ENCODE results near the gene RUNX2. TPM values are rescaled to one million over a fixed set of nuclear protein-coding genes. Genes with fewer than 3 reads are reported as not detected.

The RUNX2 gene
- total RNA-seq, 2 donors from 2014 or later = 30.8 to 33.7 TPM

- no peak for ATAC-seq (replicated peaks)
- Mint-ChIP-seq H3K4me1 (peaks cover 80% of the 10 kb centered on the region), H3K4me3 (peak overlapping the region; percentile 46), H3K9me3 (peaks cover 3% of the 10 kb centered on the region), H3K27me3 (no peaks in the 10 kb centered on the region), H3K27ac (peak overlapping the region; percentile 81), H3K36me3 (ENCODE audit: low read depth) (no peaks in the 10 kb centered on the region)
Measured at GRCh38 chr6:45590696-45591184, 262.6 kb downstream of the RUNX2 start.

DNA sequence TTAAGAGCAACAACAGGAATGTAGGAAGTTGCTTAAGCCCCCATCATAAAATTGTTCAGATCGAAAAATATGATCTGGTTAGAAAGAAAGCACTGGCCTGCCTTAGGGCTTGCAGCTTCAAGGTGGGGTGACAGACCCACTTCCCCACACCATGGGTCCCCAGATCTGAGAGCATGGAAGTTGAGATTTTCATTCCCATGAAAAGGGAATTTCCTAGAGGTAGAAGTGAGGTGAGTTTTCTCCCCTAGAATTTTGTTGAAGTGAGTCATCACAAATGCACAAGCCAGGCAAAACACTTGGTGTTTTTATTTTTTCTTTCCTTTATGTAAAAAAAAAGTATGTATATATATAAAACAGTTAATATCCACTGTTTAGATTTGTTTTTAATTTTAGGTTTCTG lies 263.2 kb downstream of the RUNX2 start:
- peak overlapping the region; percentile 46 for H3K4me3 Mint-ChIP-seq
- H3K27me3 Mint-ChIP-seq = no peaks in the 10 kb centered on the region

DNA sequence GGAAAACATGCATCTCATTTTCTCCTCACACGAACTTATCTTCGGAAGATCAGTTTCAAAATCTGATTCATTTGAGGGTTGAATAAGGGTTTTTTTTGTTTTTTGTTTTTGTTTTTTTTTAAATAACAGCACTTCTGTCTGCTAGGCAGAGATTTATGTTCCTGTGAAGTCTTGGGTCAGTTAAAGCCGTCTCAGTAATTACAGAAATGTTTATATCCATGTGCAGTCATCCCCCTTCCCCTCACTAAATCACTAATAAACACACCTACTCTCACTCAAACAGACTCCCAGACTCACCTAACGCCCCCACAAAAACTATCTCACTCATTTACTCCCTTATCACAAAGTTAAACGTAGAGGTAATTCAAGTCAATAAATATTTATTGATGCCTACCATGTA lies 263.8 kb downstream of the RUNX2 start:
- peaks cover 3% of the 10 kb centered on the region for H3K9me3 Mint-ChIP-seq
- no peaks in the 10 kb centered on the region for H3K36me3 Mint-ChIP-seq (ENCODE audit: low read depth)
- H3K4me1 Mint-ChIP-seq = peaks cover 70% of the 10 kb centered on the region
- ATAC-seq (replicated peaks) = no peak
- no peaks in the 10 kb centered on the region for H3K27me3 Mint-ChIP-seq
- H3K27ac Mint-ChIP-seq = peak overlapping the region; percentile 72
- peak overlapping the region; percentile 46 for H3K4me3 Mint-ChIP-seq

More for the DNA sequence above, 263.2 kb downstream of the RUNX2 start:
- ATAC-seq (replicated peaks) = no peak
- Mint-ChIP-seq H3K27ac (peak overlapping the region; percentile 81), H3K9me3 (peaks cover 3% of the 10 kb centered on the region), H3K36me3 (ENCODE audit: low read depth) (no peaks in the 10 kb centered on the region), H3K4me1 (peaks cover 76% of the 10 kb centered on the region)

DNA sequence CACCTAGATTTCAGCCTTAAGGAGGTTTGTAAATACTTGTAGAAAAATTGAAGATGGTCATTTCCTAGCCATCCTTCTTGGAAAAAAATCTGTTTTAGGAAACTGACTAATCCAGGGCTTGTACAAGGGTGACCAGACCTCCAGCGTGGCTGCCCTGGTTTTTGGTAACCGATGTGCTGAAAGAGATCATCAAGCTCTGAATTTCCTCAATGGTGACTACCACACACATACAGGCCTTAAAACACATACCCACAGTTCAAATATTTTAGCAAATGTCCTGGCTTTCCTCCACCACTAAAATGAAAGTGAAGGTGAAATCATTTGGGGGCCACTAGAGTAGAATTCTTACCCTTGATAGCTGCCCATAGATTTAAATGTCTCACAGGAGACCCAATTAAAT lies 264.9 kb downstream of the RUNX2 start:
- H3K4me1 Mint-ChIP-seq = peaks cover 59% of the 10 kb centered on the region
- peak overlapping the region; percentile 46 for H3K4me3 Mint-ChIP-seq
- H3K27me3 Mint-ChIP-seq = no peaks in the 10 kb centered on the region
- H3K27ac Mint-ChIP-seq = peak overlapping the region; percentile 82
- no peak for ATAC-seq (replicated peaks)
- no peaks in the 10 kb centered on the region for H3K36me3 Mint-ChIP-seq (ENCODE audit: low read depth)
- H3K9me3 Mint-ChIP-seq = peaks cover 6% of the 10 kb centered on the region

- Mint-ChIP-seq H3K4me3 (peak overlapping the region; percentile 53), H3K36me3 (ENCODE audit: low read depth) (no peaks in the 10 kb centered on the region), H3K27me3 (no peaks in the 10 kb centered on the region), H3K4me1 (peaks cover 42% of the 10 kb centered on the region), H3K9me3 (peaks cover 14% of the 10 kb centered on the region), H3K27ac (peak overlapping the region; percentile 67)
- peak; percentile 86 for ATAC-seq (replicated peaks)
Measured at GRCh38 chr6:45595010-45595851, 267.1 kb downstream of the RUNX2 start.

- no peaks in the 10 kb centered on the region for H3K27me3 Mint-ChIP-seq
- H3K9me3 Mint-ChIP-seq = peaks cover 17% of the 10 kb centered on the region
- peaks cover 25% of the 10 kb centered on the region for H3K4me1 Mint-ChIP-seq
- no peak for ATAC-seq (replicated peaks)
- no peak overlapping the region for H3K27ac Mint-ChIP-seq
- H3K4me3 Mint-ChIP-seq = no peak overlapping the region
- no peaks in the 10 kb centered on the region for H3K36me3 Mint-ChIP-seq (ENCODE audit: low read depth)
Measured at GRCh38 chr6:45597424-45597823, 269.3 kb downstream of the RUNX2 start.

DNA sequence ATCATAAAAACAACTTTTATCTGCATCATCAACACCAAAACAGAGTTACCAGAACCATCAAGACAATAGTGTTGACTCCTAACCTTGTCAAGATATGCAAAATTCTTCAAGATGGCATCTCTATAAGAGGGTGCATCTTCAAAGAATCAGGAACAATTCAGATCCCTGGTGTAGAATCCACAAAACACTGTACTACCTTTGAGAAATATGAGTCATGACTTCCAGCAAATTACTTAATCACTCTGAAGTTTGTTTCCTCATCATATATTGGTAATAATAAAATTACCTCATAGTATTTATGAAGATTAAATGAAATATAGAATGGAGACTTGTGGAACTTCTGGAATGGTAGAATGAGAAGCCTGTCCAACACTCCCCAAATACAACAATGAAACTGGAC lies 270.9 kb downstream of the RUNX2 start:
- no peak for ATAC-seq (replicated peaks)
- Mint-ChIP-seq H3K27me3 (no peaks in the 10 kb centered on the region), H3K4me3 (no peak overlapping the region), H3K9me3 (peaks cover 14% of the 10 kb centered on the region), H3K4me1 (peaks cover 16% of the 10 kb centered on the region), H3K27ac (no peak overlapping the region), H3K36me3 (ENCODE audit: low read depth) (no peaks in the 10 kb centered on the region)

- Mint-ChIP-seq H3K9me3 (no peaks in the 10 kb centered on the region), H3K4me1 (peaks cover 20% of the 10 kb centered on the region), H3K27ac (no peak overlapping the region), H3K27me3 (no peaks in the 10 kb centered on the region), H3K4me3 (no peak overlapping the region), H3K36me3 (ENCODE audit: low read depth) (no peaks in the 10 kb centered on the region)
- ATAC-seq (replicated peaks) = no peak
Measured at GRCh38 chr6:45605971-45606370, 277.8 kb downstream of the RUNX2 start.

- ATAC-seq (replicated peaks) = no peak
- Mint-ChIP-seq H3K4me1 (peaks cover 20% of the 10 kb centered on the region), H3K36me3 (ENCODE audit: low read depth) (no peaks in the 10 kb centered on the region), H3K9me3 (no peaks in the 10 kb centered on the region), H3K27ac (no peak overlapping the region), H3K4me3 (no peak overlapping the region), H3K27me3 (no peaks in the 10 kb centered on the region)
Measured at GRCh38 chr6:45606831-45607400, 278.8 kb downstream of the RUNX2 start.

DNA sequence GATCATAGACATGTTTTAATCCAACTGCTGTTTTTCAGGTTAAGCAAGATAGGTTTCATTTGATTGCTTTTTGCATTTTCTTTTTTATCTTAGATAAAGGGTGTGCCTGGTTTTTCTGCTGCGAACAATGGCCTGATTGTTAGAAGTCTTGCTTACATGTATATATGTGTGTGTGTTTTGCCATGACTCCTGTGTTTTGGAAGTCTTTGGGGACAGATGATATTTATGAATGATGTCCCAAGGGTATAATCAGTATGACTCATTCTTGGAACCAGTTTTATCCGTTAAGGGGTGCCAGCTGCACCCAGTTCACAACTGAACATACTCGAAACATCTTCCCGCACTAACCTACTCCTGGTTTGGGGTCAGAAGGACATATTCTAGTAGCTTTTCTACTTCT lies 279.7 kb downstream of the RUNX2 start:
- Mint-ChIP-seq H3K4me1 (peaks cover 20% of the 10 kb centered on the region), H3K4me3 (peak overlapping the region; percentile 51), H3K9me3 (no peaks in the 10 kb centered on the region)

GRCh38 chr6:45608252-45608913 lies 280.3 kb downstream of the RUNX2 start:
- Mint-ChIP-seq H3K9me3 (no peaks in the 10 kb centered on the region), H3K4me3 (peak overlapping the region; percentile 51), H3K4me1 (peaks cover 20% of the 10 kb centered on the region), H3K27ac (peak overlapping the region; percentile 66), H3K36me3 (ENCODE audit: low read depth) (no peaks in the 10 kb centered on the region), H3K27me3 (no peaks in the 10 kb centered on the region)
- peak; percentile 94 for ATAC-seq (replicated peaks)

More for the DNA sequence above, 279.7 kb downstream of the RUNX2 start:
- ATAC-seq (replicated peaks) = no peak
- no peaks in the 10 kb centered on the region for H3K27me3 Mint-ChIP-seq
- H3K36me3 Mint-ChIP-seq (ENCODE audit: low read depth) = no peaks in the 10 kb centered on the region
- H3K27ac Mint-ChIP-seq = peak overlapping the region; percentile 66

- Mint-ChIP-seq H3K4me3 (peak overlapping the region; percentile 51), H3K9me3 (no peaks in the 10 kb centered on the region)
Measured at GRCh38 chr6:45609141-45609638, 281.1 kb downstream of the RUNX2 start.

GRCh38 chr6:45610374-45610773 lies 282.2 kb downstream of the RUNX2 start:
- no peaks in the 10 kb centered on the region for H3K9me3 Mint-ChIP-seq
- H3K36me3 Mint-ChIP-seq (ENCODE audit: low read depth) = no peaks in the 10 kb centered on the region
- H3K27ac Mint-ChIP-seq = no peak overlapping the region
- peaks cover 20% of the 10 kb centered on the region for H3K4me1 Mint-ChIP-seq
- no peak overlapping the region for H3K4me3 Mint-ChIP-seq
- H3K27me3 Mint-ChIP-seq = no peaks in the 10 kb centered on the region
- no peak for ATAC-seq (replicated peaks)

More at GRCh38 chr6:45609141-45609638, 281.1 kb downstream of the RUNX2 start:
- Mint-ChIP-seq H3K27me3 (no peaks in the 10 kb centered on the region), H3K36me3 (ENCODE audit: low read depth) (no peaks in the 10 kb centered on the region), H3K4me1 (peaks cover 20% of the 10 kb centered on the region), H3K27ac (peak overlapping the region; percentile 66)
- no peak for ATAC-seq (replicated peaks)

DNA sequence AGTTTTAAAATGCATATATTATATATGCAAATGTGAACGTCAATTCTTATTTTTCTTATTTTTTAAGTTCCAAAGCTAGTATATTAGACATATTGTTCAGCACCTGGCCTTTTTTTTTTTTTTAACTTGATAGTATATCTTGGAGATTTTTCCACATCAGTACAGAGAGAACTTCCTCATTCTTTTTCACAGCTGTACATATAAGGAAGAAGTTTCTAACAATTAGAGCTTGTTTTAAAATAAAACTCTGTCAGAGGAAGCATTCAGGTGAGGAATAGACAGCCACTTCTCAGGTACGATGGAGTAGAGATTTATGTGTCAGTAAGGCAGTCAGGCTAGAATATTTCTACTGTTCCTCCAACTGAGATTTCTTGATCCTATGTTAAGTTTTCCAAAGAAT lies 282.7 kb downstream of the RUNX2 start:
- H3K4me3 Mint-ChIP-seq = no peak overlapping the region
- no peak overlapping the region for H3K27ac Mint-ChIP-seq
- H3K9me3 Mint-ChIP-seq = no peaks in the 10 kb centered on the region
- no peak for ATAC-seq (replicated peaks)
- peaks cover 20% of the 10 kb centered on the region for H3K4me1 Mint-ChIP-seq
- H3K36me3 Mint-ChIP-seq (ENCODE audit: low read depth) = no peaks in the 10 kb centered on the region
- no peaks in the 10 kb centered on the region for H3K27me3 Mint-ChIP-seq
